Measurements from ENCODE around the gene AFF2.

AFF2 gene

DNA sequence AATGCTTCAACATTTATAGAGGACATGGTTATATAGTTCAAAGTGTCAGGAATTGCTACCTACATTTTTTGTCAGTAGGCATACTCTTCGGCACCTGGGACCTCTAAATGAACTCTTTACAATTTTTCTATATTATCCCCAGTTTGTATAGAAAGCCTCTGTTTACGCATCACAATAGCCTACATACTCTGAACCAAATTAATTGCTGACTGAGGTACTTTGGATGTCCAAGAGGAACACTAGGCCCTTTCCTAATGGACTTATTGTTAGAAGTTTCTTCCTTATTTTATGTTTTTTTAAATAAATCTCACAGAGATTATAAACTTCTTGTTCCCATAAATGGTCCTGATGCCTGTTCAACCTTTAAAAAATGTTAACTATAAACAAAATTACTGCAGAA lies 8.4 kb upstream of the AFF2 start:
- TF ChIP-seq, protein P1, sequence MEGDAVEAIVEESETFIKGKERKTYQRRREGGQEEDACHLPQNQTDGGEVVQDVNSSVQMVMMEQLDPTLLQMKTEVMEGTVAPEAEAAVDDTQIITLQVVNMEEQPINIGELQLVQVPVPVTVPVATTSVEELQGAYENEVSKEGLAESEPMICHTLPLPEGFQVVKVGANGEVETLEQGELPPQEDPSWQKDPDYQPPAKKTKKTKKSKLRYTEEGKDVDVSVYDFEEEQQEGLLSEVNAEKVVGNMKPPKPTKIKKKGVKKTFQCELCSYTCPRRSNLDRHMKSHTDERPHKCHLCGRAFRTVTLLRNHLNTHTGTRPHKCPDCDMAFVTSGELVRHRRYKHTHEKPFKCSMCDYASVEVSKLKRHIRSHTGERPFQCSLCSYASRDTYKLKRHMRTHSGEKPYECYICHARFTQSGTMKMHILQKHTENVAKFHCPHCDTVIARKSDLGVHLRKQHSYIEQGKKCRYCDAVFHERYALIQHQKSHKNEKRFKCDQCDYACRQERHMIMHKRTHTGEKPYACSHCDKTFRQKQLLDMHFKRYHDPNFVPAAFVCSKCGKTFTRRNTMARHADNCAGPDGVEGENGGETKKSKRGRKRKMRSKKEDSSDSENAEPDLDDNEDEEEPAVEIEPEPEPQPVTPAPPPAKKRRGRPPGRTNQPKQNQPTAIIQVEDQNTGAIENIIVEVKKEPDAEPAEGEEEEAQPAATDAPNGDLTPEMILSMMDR (IDR thresholded peaks at IDR 0.05; ENCODE audit: control insufficient read depth, insufficient read depth, low read depth, low read length, missing control alignments): no peak
- no peak overlapping the region for H3K4me3 ChIP-seq (ENCODE audit: control insufficient read depth, low read depth, low read length)
- no peak for DNase-seq (ENCODE audit: low read depth)

DNA sequence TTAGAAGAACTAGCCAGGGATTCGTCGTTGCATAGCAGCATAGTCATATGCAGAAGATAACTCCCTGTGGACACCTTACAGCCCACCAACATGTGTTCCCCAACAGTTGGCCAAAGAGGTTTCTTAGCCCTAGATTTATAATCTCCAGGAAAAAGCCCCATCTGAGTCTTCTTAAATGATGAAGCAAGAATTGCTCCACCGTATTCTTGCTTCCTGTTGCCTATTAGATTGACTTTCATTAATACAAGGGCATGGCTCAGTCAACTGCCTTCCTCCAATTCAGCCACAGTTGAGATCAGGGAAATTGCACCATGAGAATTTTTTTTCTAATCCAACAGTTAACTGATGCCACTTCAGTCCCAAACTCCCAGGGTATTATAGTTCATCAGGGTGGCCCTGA lies 5.2 kb upstream of the AFF2 start:
- DNase-seq (ENCODE audit: low read depth): no peak
- H3K4me3 ChIP-seq (ENCODE audit: control insufficient read depth, low read depth, low read length): no peak overlapping the region
- TF ChIP-seq, protein P1 (IDR thresholded peaks at IDR 0.05; ENCODE audit: control insufficient read depth, insufficient read depth, low read depth, low read length, missing control alignments): no peak

DNA sequence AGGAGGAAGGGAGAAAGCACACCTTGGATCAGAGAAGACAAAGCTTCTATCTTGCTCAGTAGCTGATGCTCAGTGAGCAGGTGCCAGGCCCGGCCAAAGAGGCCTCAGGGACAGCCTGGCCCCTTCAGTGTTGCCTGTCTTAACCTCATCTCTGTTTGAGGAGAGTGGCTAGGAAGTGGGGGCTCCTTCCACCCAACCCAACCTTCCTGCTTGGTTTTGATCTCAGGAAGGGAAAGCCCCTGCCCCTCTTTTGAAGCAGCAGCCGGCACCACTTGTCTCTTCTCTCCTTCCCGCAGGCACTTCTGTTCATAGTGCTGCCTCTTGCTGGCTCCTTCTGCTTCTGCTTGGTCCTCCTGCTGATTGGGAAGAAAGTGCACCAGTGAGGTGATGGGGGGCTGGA lies 2.4 kb upstream of the AFF2 start:
- TF ChIP-seq, protein P1 (IDR thresholded peaks at IDR 0.05; ENCODE audit: control insufficient read depth, insufficient read depth, low read depth, low read length, missing control alignments): no peak
- H3K4me3 ChIP-seq (ENCODE audit: control insufficient read depth, low read depth, low read length): no peak overlapping the region
- DNase-seq (ENCODE audit: low read depth): no peak

DNA sequence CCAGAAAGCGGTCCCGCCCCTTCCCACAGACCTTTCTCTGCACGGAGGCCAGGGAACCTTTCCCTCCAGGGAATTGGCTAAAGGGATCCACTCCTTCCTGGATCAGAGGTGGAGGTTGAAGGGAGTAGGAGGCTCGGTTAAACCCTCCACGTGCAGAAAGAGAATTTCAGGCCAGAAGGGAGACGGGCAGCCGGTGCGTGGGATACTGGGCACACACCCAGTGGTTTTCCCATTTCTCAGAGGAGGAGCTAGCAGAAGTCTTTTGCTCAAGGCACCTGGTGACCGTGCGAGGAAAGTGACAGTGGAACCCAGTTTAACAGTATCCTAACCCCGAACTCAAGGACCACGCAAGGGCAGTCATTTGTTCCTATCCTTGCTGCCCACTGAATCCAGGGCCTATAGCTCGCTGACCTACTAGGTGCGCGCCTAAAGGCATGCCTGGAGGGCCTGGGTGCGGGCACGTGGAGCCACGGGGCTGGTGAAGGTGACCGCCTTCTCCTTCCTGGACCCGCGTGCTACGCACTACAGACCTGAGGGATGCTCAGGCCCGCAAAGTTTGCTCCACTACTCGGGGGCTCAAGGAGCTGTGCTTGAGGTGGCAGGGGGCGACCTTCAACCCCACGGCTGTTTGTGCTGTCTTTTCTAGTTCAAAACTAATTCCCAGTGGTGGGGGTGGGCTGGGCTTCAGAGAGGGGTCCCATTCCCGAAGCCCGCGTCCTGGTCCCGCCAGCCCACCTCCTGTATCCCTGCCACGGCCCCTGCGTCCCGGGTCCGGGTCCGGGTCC lies 587 bp upstream of the AFF2 start:
- DNase-seq (ENCODE audit: low read depth): no peak
- peak overlapping the region; percentile 6; the same call in 1 of the 2 replicates for H3K4me3 ChIP-seq (ENCODE audit: control insufficient read depth, low read depth, low read length)
- TF ChIP-seq, protein P1 (IDR thresholded peaks at IDR 0.05; ENCODE audit: control insufficient read depth, insufficient read depth, low read depth, low read length, missing control alignments): no peak

DNA sequence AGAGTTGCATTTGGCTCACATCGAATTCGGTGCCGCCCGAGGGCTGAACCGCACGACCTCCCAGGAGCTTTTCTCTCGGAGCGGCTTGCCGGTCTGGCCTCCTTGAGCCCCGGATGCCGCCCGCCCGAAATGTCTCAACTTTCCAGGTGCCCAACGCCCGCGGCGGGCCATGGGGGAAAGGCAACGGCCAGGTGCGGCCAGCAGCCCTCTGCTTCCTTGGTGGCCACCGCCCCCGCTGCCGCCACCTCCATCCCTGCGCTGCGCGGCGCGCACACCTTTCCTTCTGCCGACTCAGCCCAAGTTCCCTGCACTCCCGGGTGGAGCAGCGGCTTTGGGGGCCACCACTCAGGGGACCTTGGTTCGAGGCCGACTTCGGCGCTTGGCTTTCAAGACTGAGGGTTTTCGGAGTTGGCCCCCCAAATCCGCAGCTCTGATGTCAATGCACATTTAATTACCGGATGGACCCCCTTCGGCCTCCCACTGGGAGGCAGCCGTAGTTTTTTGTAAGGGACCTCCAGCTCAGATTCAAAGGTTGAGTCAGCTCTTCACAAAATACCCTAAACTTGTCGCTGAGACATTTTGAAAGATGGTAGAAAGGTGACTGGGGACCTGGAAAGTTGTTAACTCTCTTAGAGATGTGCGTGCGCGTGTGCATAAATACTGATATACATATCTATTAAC lies 1.1 kb downstream of the AFF2 start:
- peak overlapping the region; percentile 20 for H3K4me3 ChIP-seq (ENCODE audit: control insufficient read depth, low read depth, low read length)
- TF ChIP-seq, protein P1 (IDR thresholded peaks at IDR 0.05; ENCODE audit: control insufficient read depth, insufficient read depth, low read depth, low read length, missing control alignments): no peak
- no peak for DNase-seq (ENCODE audit: low read depth)

DNA sequence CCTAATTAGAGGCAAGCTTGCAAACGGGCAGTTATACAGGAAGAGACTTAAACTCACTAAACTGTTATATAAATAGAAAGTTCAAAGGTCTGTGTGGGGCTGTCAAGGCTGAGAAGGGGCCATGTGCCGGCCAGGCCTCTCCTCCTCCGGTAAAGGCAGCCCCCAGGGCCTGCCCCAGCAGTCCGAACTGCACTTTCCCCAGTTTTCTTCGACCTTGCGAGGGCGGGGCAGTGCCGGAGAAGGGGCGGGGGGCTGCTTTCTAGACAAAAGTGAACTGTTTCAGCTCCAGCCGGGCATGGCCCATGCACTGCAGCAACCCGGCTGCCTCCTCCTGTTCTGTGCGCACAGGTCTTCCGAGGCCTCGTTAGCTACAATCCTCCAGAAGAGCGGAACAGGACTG lies 4.1 kb downstream of the AFF2 start:
- DNase-seq (ENCODE audit: low read depth): no peak

More for the DNA sequence above, 4.1 kb downstream of the AFF2 start:
- TF ChIP-seq, protein P1 (IDR thresholded peaks at IDR 0.05; ENCODE audit: control insufficient read depth, insufficient read depth, low read depth, low read length, missing control alignments): no peak
- no peak overlapping the region for H3K4me3 ChIP-seq (ENCODE audit: control insufficient read depth, low read depth, low read length)
